HepG2 (cell line): Measurements from ENCODE around the gene IFIT5. TPM values are rescaled to one million over a fixed set of nuclear protein-coding genes. Genes with fewer than 3 reads are reported as not detected.
A peak's percentile ranks its signal among the peaks of the same experiment; 100 is the strongest.
"Not testable (repeated sequence)": the region's sequence is repeated elsewhere in the genome, so short reads cannot be mapped to it uniquely, and the experiment has no call there.

Source experiments
- ATAC-seq: fragments of 200-7000 bp; cut with Tn5 transposase; 3 replicates; pipeline ENCODE4 v1.9.1; 2020; ENCODE audit warnings: mild to moderate bottlenecking, moderate library complexity
- BruUV-seq: library from RNA; stranded (reverse); fragments of 400-500 nt; replicated peaks from 2 replicates; lab custom pipeline; 2021; lab: Mats Ljungman, UMichigan
- CTCF ChIA-PET: fragments of 300-600 bp; formaldehyde crosslinking; extraction: SDS; loops from one replicate; lab custom pipeline; 2021; ENCODE audit warnings: low total read pairs, inconsistent platforms, low intra/inter-chr PET ratio; lab: Yijun Ruan, JAX
- POLR2A ChIA-PET: fragments of 350-600 bp; sonication (Branson Sonifier 250); formaldehyde crosslinking; loops from one replicate; lab custom pipeline; 2020; ENCODE audit warnings: antibody characterized with exemption, inconsistent platforms; lab: Yijun Ruan, JAX
- DNase-seq: peaks from one replicate; pipeline ENCODE4 v3.0.0-alpha.2; 2015; ENCODE audit warnings: low spot score
- FAIRE-seq: peaks from 3 replicates; lab custom pipeline; 2011; peaks lifted over from hg19 to GRCh38; lab: Jason Lieb, UNC
- H2AFZ ChIP-seq: one replicate; pipeline ENCODE4 v1.6.1; 2011; ENCODE audit warnings: low read length, inconsistent platforms
- H3K27ac ChIP-seq: fragments of 300-600 bp; 3 replicates; pipeline ENCODE4 v1.8.0; 2011; ENCODE audit warnings: mixed run types, mild to moderate bottlenecking, mixed read lengths, low read length, inconsistent platforms; ENCODE audit not compliant: insufficient read depth; ENCODE audit errors: extremely low read length
- H3K27me3 ChIP-seq, 2 experiments: fragments of 200-600 bp in 1 of 2; 2 replicates in 1 of 2; 3 replicates in 1 of 2; pipeline versions ENCODE4 v1.6.0 to v1.8.0; 2011; ENCODE audit warnings: low read length in 2 of 2, mild to moderate bottlenecking in 2 of 2, moderate library complexity in 2 of 2, inconsistent platforms in 1 of 2; ENCODE audit not compliant: insufficient read depth in 2 of 2, control insufficient read depth in 1 of 2
- H3K36me3 ChIP-seq, 2 experiments: fragments of 200-600 bp in 1 of 2; replicated peaks in 1 of 2; 2 replicates in 1 of 2; 3 replicates in 1 of 2; pipeline versions ENCODE4 v1.5.1 to v1.8.0; 2011; ENCODE audit warnings: low read length in 2 of 2, inconsistent platforms in 1 of 2; ENCODE audit not compliant: insufficient read depth in 2 of 2, control insufficient read depth in 1 of 2
- H3K4me1 ChIP-seq: 2 replicates; pipeline ENCODE4 v1.5.1; 2012; ENCODE audit warnings: low read length, inconsistent platforms; ENCODE audit not compliant: insufficient read depth
- H3K4me2 ChIP-seq: 2 replicates; pipeline ENCODE4 v1.6.0; 2011; ENCODE audit warnings: low read depth, low read length, inconsistent platforms
- H3K4me3 ChIP-seq, 3 experiments: fragments of 200-600 bp in 1 of 3; sonication (generic), shearing (Covaris generic) in 1 of 3; replicated peaks in 1 of 3; 2 replicates each; pipeline ENCODE4 v1.5.1; 2011 to 2016; ENCODE audit warnings: low read length in 3 of 3, inconsistent platforms in 2 of 3, low read depth in 2 of 3, mild to moderate bottlenecking in 2 of 3, control low read depth in 1 of 3, mixed read lengths in 1 of 3; ENCODE audit not compliant: insufficient read depth in 1 of 3
- H3K79me2 ChIP-seq: one replicate; pipeline ENCODE4 v1.6.1; 2011; ENCODE audit warnings: low read length, inconsistent platforms; ENCODE audit not compliant: insufficient read depth
- H3K9ac ChIP-seq: 2 replicates; pipeline ENCODE4 v1.6.0; 2011; ENCODE audit warnings: mild to moderate bottlenecking, low read depth, low read length, inconsistent platforms; ENCODE audit not compliant: insufficient read depth
- H3K9me3 ChIP-seq: 2 replicates; pipeline ENCODE4 v1.5.1; 2012; ENCODE audit warnings: mild to moderate bottlenecking, low read length
- H4K20me1 ChIP-seq: 2 replicates; pipeline ENCODE4 v1.6.0; 2011; ENCODE audit warnings: inconsistent platforms, mild to moderate bottlenecking, low read length, moderate library complexity; ENCODE audit not compliant: insufficient read depth
- MAFF ChIP-seq: IDR thresholded peaks from 2 replicates; pipeline ENCODE4 v1.6.1; 2011; ENCODE audit warnings: low read depth, low read length, improper control_type of control experiment
- MAFK ChIP-seq, 2 experiments: IDR thresholded peaks in 1 of 2; conservative IDR thresholded peaks in 1 of 2; 2 replicates each; pipeline ENCODE4 v1.6.1; 2011; ENCODE audit warnings: improper control_type of control experiment in 2 of 2, low read length in 2 of 2
- WGBS: methylation state at CpG from one replicate; pipeline ENCODE4 v1.1.6; 2017; ENCODE audit warnings: low lambda C conversion rate; 5-methylcytosine and 5-hydroxymethylcytosine counted together
- in situ Hi-C: cut with HindIII; loops from 2 replicates; pipeline ENCODE4 v1.10.0; 2017; ENCODE audit warnings: low pct_unique_long_range_greater_than_20kb; ENCODE audit not compliant: extremely low pct_ligation_motif_present
- intact Hi-C: fragments of 100-400 bp; cut with micrococcal nuclease; formaldehyde crosslinking; loops from one replicate; pipeline ENCODE4 v1.10.0; 2022; ENCODE audit not compliant: unreplicated experiment
- polyA plus RNA-seq, 8 experiments: library from polyadenylated mRNA; depleted of rRNA in 3 of 8; stranded (reverse) in 7 of 8; unstranded in 1 of 8; fragments of >200 nt; fragmentation: Illumina TruSeq in 4 of 8; extraction: Trizol in 4 of 8; gene quantifications; 2 replicates each; pipeline versions ENCODE4 v1.2.1 to v1.2.3, GENCODE V29; 2011 to 2016; ENCODE audit warnings: low read depth in 4 of 8, missing spikeins in 1 of 8, mixed read lengths in 1 of 8; ENCODE audit not compliant: insufficient read depth in 1 of 8
- total RNA-seq, 5 experiments: library from RNA; depleted of rRNA; stranded (reverse); fragments of >200 nt; fragmentation: Illumina TruSeq; extraction: Trizol; gene quantifications; 2 replicates each; pipeline ENCODE4 v1.2.3, GENCODE V29; 2016; ENCODE audit warnings: low read depth in 1 of 5

The IFIT5 gene
- total and polyA plus RNA-seq, 2 of the 13 experiments (the other 11 are each of a cell fraction or from before 2014, with no cell fraction given), result 2.2 to 8.3 TPM

- H3K27me3 ChIP-seq, DNase-seq, BruUV-seq, CTCF ChIA-PET, H3K9ac ChIP-seq, FAIRE-seq, H3K4me2 ChIP-seq, H3K79me2 ChIP-seq, H4K20me1 ChIP-seq, H3K4me3 ChIP-seq, POLR2A ChIA-PET, H3K9me3 ChIP-seq, H2AFZ ChIP-seq, H3K27ac ChIP-seq, intact Hi-C loops, H3K36me3 ChIP-seq, ATAC-seq, in situ Hi-C loops: not testable (repeated sequence)
- 97% methylated on average over 5 of the region's 5 CpGs for WGBS
- H3K4me1 ChIP-seq, result peaks cover 28% of the 10 kb centered on the region
Measured at GRCh38 chr10:89410551-89410950, 3.8 kb upstream of the IFIT5 start.

GRCh38 chr10:89411135-89411534, 3.2 kb upstream of the IFIT5 start:
- WGBS, result 95% methylated on average over 2 of the region's 2 CpGs
- ATAC-seq, H4K20me1 ChIP-seq, FAIRE-seq, H3K36me3 ChIP-seq, CTCF ChIA-PET, intact Hi-C loops, H3K79me2 ChIP-seq, DNase-seq, H3K4me2 ChIP-seq, H3K9ac ChIP-seq, in situ Hi-C loops, POLR2A ChIA-PET, H3K27ac ChIP-seq, H3K27me3 ChIP-seq, BruUV-seq, H3K4me3 ChIP-seq, H3K9me3 ChIP-seq, H2AFZ ChIP-seq: not testable (repeated sequence)
- H3K4me1 ChIP-seq, result peaks cover 34% of the 10 kb centered on the region

GRCh38 chr10:89412276-89412675, 2.1 kb upstream of the IFIT5 start:
- BruUV-seq, H3K4me2 ChIP-seq, ATAC-seq, in situ Hi-C loops, H4K20me1 ChIP-seq, CTCF ChIA-PET, H2AFZ ChIP-seq, H3K27ac ChIP-seq, H3K9me3 ChIP-seq, H3K4me3 ChIP-seq, H3K79me2 ChIP-seq, DNase-seq, H3K27me3 ChIP-seq, FAIRE-seq, intact Hi-C loops, H3K9ac ChIP-seq, H3K36me3 ChIP-seq: not testable (repeated sequence)
- H3K4me1 ChIP-seq, result peaks cover 39% of the 10 kb centered on the region
- POLR2A ChIA-PET, result interaction anchor here (1.0 to 1.5 kb wide), 2 partner anchors 20 to 232 kb away, joined by 3 read pairs; partner anchors contain the start of gene IFIT1
- WGBS, result 97% methylated on average over 10 of the region's 10 CpGs
- peak; percentile 12 to 45; a peak in 2 of 4 replicates for TF ChIP-seq MAFK (conservative IDR thresholded peaks at IDR 0.05 in 1 of 2, IDR thresholded peaks at IDR 0.05 in 1 of 2; ENCODE audit: low read length in 2 of 2)
- peak; percentile 60 for TF ChIP-seq MAFF
